GM19025 (cell line): ENCODE data around the gene DPPA5.
"Not testable (repeated sequence)": the region's sequence is repeated elsewhere in the genome, so short reads cannot be mapped to it uniquely, and the experiment has no call there.

Experiments
- ATAC-seq: cut with Tn5 transposase; IDR thresholded peaks from one replicate; pipeline ENCODE4 v1.9.1; 2021; ENCODE audit warnings: mild to moderate bottlenecking, low read depth, moderate library complexity; ENCODE audit not compliant: unreplicated experiment

Gene DPPA5

DNA sequence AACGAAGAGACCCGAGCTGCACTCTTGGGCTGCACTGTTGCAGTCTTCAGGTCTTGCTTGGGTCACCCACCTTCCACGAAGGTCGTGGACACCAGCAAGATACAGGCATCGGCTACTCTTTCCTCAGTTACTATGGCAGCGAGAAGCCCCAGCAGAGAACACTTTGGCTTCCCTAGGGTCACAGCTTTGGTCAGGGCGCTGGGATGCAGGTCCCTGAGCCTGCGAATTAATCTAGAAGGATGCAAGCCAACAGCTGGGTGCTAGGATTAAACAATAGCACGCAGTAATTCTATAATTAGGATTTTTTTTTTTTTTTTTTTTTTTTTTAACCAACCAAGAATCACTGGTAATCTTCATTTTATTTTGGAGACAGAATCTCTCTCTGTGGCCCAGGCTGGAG is 10.5 kb upstream of the DPPA5 start:
- ATAC-seq, result no peak

DNA sequence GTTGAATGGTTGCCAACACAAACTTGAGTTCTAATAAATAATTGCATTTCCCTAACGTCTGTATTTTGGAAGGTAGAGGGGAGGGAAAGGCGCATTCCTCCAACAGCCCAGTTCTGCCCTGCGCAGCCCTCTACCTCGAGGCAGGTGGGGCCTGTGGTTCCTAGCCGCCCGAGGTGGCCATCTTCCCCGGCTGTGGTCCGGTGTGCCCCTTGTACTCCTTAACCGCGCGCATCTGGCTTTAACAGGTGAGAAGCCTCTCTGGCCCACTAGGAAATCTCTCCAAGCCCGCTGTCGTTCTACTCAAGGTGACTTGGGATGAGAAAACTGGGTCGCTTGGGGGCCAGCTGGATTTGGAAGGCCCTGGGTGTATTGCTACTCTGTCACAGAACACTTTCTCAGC is 10.0 kb upstream of the DPPA5 start:
- no peak for ATAC-seq

DNA sequence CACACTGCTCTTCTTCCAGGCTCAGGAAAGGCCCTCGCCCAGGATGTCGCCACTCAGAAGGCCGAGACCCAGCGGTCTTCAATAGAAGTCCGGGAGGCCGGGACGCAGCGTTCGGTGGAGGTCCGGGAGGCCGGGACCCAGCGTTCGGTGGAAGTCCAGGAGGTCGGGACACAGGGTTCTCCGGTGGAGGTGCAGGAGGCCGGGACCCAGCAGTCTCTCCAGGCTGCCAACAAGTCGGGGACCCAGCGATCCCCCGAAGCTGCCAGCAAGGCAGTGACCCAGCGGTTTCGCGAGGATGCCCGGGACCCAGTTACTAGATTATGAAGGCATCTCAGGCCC is 9.4 kb upstream of the DPPA5 start:
- ATAC-seq, result no peak

DNA sequence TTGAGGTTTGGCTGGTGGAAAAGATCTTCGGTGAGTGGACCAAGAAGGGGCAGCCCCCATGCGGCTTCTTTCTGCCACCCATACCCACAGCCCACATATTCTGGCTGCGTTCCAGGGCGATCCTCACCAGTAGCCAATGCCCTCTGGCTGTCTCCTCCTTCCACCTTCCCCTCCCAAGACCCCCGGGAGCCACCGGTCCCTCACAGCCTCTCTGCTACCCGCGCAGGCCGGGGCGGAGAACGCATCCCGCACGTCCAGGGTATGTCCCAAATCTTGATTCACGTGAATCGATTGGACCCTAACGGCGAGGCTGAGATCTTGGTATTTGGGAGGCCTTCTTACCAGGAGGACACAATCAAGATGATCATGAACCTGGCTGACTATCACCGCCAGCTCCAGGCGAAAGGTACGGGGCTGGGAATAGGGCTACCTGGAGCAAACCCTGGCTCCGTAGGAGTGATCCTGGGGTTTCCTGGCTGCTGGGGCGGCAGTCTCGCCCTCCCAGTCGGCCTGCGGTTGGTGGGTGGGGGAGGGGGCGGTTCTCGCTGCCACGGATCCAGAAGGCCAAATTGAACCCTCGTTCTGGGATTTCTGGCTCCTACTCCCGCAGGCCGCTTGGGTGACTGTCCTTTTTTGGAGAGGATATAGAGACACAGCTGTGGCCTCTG is 8.9 kb upstream of the DPPA5 start:
- no peak for ATAC-seq

DNA sequence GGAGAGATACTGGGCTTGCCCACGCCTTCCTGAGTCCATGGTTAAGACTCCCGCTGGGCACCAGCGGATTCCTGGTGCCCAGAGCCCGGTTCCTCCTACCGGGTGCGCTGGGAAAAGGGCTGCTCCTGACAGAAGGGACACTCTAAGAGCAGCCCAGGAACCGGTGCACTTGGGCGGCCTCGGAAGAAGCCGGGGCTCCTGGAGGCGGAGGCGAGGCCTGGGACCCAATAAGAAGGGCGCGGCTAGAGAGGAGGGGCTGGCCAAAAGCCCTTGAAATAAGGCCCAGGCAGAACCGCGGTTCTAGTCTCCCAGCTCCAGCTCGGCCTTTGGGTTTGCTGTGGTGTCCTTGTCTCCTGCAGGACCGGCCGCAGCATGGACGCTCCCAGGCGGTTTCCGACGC is 8.3 kb upstream of the DPPA5 start, which contains the start of gene KHDC3L:
KHDC3L (plus strand) TSS at position 301 of the 400 bp plus-strand sequence; CDS start at position 373, 72 bp downstream.
- no peak for ATAC-seq

DNA sequence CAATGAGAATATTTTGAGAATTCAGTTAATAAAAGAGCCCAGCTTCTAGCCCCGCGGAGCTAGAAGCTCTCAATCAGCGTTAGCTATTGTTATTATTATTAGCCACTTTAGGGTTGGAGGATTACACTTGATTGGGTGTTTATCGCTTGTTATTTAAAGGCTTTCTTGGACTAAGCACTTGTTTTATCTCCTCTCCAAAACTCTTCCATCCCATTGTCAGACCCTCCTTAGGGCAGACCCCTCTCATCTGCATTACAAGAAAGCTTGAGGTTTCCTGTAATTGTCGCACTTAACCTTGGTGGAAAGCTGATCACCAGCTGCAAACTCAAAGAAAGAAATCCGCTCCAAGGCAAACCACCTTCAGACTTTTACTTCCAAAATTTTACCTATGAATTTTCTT is 4.8 kb downstream of the DPPA5 start:
- ATAC-seq, result no peak

DNA sequence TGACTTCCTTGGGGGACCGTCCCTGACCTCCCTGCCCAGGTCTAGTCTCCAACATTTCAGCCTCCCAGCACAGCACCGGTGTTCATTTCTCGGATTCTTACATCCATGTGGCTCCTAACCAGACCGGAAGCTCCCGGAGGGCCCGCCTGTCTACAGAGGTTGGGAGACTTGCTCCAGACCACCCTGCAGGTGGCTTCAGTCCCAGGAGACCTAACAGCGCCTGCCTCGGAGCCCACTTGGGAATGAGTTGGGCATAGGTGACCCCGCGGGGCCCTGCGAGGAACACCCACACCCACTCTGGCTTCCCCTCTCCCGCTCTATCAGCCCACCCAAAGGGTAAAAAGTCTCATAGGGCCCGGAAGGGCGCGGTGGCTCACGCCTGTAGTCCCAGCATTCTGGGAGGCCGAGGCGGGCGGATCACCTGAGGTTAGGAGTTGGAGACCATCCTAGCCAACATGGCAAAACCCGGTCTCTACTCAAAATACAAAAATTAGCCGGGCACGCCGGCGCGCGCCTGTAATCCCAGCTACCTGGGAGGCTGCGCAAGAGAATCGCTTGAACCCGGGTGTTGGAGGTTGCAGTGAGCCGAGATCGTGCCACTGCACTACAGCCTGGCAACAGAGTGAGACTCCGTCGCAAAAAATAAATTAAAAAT is 5.4 kb downstream of the DPPA5 start:
- ATAC-seq, result no peak

DNA sequence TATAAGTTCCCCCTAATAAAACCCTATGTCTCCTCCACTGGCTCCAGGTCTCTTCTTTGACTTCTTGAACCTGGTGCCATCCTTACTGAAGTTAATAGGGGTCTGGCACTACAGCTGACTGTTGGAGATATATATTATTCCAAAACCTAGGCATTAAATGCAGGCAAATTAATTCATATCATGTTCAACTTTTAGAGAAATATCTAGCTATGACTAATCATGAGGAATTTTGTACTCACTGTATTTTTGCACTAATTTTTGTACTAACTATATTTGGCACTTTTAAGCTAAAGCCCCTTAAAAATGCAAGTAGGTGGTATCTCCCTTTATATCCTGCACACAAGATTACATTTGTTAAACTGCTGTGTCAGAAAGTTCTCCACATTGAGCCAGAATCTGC is 10.9 kb downstream of the DPPA5 start:
- ATAC-seq, result no peak

DNA sequence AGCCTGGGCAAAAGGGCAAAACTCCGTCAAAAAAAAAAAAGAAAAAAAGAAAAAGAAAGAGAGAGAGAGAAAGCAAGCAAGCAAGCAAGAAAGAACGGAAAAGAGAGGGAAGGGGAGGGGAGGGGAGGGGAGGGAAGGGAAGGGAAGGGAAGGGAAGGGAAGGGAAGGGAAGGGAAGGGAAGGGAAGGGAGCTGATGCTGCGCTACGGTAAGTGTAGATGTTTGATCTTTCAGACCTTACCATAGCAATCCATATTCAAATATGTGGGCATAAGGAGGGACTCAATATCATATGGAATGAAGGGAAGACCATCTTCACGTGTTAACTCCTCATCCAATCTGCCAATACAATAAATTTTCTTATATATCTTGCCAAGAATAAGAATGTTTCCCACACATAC is 11.9 kb downstream of the DPPA5 start:
- ATAC-seq, result no peak

DNA sequence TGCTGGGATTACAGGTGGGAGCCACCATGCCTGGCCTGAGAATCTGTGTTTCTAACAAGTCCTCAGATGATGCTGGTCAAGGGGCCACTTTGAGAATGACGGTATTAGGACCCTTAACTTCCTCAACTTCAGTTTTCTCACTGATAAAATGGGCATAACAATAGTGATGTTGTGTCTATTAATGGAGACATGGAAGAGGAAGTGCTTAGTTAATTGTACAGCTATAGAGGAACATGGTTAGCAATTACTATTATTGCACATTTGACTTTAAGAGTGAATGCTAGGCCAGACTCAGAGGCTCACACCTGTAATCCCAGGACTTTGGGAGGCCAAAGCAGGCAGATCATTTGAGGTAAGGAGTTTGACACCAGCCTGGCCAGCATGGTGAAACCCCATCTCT is 12.7 kb downstream of the DPPA5 start:
- no peak for ATAC-seq

DNA sequence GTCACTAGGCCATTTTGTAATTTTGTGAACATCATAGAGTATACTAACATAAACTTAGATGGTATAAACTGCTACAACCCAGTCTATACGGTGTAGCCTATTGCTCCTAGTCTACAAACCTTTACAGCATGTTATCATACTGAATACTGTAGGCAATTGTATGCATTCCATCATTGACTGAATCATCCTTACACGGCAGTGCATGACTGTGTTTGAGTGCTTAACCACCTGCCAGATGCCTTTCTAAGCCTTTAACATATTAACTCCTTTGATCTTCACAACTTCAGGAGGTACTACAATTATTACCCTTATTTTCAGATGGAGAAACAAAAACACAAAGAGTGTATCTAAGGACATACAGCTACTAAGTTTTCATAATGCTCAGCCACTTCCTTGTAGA is 14.0 kb downstream of the DPPA5 start:
- ATAC-seq, result no peak

DNA sequence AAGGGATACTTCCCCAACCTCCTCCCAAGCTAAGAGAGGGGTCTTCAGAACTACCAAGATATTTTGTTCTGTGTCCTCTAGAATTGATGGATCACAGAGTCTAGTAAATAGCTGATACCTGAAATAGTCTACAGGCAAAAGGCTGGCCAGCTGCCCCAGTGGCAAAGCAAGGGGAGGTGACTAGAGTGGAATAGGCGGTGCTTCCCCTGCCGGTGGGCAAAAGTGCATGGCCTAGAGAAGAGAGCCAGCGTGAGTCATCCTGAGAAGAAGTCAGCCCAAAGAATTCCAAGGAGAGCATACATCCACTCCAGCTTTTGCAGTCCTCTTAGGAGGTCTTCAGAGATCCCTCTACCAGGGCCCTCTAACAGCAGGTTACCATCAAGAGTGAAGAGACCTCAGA is 14.7 kb downstream of the DPPA5 start:
- ATAC-seq, result no peak

DNA sequence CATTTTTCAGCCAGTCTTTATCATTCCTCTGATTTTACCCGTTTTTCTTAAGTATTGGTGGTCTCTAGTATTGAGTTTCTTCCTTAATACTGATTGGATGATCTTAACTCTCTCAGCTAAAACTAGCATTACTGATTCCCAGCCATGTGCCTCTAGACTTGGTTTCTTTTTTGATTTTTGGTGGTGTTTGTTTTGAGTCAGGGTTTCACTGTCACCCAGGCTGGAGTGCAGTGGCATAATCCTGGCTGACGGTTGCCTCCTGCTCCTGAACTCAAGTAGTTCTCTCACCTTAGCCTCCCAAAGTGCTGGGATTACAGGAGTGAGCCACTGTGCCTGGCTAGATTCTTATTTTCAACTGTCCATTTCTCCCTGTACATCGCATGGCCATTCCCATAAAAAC is 24.9 kb downstream of the DPPA5 start:
- peak; percentile 51 for ATAC-seq

DNA sequence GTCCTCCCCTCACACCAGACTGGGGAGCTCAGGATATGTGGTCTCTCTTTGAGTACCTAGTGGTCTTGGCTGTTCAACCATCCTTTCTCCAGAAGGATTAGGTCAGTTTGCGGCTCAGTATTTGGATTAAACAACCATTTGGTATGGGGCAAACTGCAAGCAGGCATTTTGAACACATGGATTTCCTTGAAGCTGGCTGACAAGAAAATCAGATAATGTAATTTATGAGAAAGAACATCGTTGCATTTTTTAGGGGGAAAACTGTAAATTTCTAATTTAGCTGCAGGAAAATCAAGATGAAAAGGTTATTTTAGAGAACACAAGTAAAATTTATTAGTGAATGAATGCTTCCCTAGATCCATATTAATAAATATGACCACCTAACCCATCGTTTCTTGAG is 25.3 kb downstream of the DPPA5 start:
- no peak for ATAC-seq

DNA sequence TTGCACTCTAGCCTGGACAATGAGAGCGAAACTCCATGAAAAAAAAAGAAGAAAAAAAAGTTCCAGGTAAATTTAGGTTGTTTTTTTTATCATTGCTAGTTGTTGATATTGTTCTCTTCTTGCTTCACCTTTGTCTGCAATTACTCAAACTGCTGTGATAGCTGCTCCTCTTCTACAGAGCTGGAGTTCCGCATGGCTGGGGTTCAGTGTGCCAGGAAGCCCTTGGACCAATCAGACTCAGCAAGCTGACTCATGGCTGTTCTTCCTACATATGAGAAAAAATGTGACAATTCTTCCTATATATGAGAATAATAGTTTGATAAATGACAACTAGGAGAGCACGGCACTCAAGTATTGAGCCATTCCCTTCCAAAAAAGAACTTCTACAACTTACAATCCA is 28.4 kb downstream of the DPPA5 start:
- no peak for ATAC-seq

DNA sequence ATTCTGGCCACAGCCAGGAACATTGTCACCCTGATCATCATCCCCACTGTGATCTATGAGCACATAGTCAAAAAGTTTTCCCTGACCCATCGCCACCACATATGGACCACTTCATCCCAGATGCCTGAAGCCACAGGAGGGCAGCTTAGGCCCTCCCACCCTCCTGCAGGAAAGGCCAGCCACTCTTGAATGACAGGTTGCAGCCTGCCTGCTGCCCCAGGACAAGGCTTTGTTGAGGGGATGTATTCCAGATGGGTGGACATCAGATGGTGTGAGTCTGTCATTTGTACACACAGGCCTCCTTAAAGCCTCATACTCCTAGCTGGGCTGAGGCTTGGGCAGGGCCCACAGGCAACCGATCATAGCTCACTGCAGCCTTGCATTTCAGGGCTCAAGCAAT is 30.8 kb downstream of the DPPA5 start:
- no peak for ATAC-seq

DNA sequence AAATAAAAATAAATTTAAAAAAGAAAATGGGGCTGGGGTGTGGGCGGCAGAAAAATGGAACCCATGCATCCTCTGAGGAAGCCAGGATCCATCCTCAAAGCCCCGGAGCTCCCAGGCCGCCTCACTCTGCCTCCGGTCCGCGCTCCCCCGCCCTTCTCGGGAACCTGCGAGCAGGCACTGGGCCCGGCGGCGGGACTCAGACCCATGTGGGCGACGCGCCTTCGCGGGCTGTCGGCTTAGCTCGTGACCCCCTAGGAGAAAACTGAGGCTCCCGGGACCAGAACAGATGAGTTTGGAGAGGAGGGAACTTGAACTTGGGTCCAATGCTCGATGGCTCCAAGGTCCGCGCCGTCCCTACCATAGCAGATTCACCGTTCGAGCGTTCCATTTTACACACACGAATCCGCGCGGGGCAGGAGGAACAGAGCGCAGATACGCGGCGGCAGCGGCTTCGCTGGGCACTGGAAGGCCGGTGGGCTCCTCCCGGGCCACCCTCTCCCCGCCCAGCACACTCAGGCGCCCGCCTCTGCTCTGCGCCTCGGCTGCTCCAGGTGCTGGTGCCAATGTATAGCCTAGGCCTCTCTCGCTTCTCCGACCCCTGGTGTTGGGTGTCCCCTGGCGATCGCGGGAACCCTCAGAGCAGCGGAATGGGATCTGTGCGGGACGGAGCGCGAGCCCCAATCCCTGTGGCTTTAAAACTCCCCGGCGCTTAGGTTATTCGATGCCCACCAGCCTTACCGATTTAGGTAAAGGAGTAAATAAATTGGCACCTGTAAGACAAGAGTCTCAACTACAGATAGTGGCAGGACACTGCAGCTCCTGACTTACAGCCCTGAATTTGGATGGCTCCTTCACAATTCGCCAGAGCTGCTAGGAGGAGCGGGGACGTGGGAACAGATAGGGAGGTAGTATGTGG is 39.2 kb downstream of the DPPA5 start:
- ATAC-seq, result no peak

DNA sequence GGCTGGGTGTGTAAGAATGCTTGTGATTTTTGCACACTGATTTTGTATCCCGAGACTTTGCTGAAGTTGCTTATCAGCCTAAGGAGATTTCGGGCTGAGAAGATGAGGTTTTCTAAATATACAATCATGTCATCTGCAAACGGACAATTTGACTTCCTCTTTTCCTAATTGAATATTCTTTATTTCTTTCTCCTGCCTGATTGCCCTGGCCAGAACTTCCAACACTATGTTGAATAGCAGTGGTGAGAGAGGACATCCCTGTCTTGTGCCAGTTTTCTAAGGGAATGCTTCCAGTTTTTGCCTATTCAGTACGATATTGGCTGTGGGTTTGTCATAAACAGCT is 43.6 kb downstream of the DPPA5 start:
- not testable (repeated sequence) for ATAC-seq

DNA sequence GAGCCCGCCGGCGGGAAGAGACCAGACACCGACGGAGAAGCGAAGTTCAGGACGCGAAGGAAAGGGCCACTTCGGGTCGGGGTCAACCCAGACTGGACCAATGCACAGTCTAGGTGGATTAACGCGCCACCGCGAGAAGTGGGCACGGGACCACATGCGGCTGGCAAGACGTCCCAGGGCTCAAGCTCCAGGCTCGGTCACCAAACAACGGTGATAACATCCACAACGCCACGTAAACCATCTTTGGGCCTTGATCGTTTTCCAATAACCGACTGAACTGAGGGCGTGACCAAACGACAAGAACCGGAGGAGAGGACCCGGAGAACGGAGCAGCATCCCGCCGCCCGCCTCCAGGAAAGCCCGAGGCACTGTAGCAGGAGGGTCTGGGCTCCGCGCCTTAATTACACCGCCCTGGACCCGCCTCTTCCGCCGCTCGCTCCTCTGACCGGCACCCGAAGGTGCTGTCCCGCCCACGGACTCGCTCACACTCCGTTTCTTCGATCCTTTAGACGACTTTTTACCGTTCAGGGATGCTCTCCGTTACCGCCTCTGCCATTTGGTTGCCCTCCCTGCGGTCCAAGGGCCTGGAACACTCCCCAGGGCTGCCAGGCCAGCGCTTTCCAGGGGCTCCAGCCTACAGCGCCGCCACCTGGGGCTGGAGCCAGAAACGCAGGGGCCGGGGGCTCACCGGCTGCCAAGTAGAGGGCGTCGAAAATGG is 44.1 kb downstream of the DPPA5 start:
- peak; percentile 96 for ATAC-seq

DNA sequence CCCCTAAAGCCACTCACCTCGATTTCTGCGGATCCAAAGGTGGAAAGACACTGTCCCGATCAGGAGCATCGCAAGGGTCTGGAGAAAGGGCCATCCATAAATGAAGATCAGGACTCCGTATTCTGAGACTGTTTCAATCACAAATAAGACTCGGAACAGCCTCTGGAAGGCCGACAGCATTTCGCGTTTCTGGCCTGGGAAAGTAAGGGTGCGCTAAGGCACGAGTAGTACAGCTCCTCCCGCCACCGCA is 44.6 kb downstream of the DPPA5 start:
- peak; percentile 22 for ATAC-seq
